NCI-H1105 (cell line): ENCODE measurements around the gene DNASE1L1.

ENCODE experiments used
- DNase-seq: peaks from one replicate; lab custom pipeline; 2025; lab: John Stamatoyannopoulos, UW

DNASE1L1 gene

GRCh38 chrX:154382483-154383069 is 26.5 kb downstream of the DNASE1L1 start:
- no peak for DNase-seq

GRCh38 chrX:154381271-154381670 is 27.8 kb downstream of the DNASE1L1 start:
- DNase-seq = no peak

GRCh38 chrX:154380787-154381186 is 28.3 kb downstream of the DNASE1L1 start:
- no peak for DNase-seq

- no peak for DNase-seq
These were observed 28.9 kb downstream of the DNASE1L1 start for GRCh38 chrX:154380153-154380552.

- no peak for DNase-seq
These were observed 29.5 kb downstream of the DNASE1L1 start for GRCh38 chrX:154379569-154379951.

GRCh38 chrX:154378799-154379568 is 30.1 kb downstream of the DNASE1L1 start, which contains the start of gene EMD:
EMD (plus strand) TSS chrX:154379295; CDS start chrX:154379485, 190 bp downstream.
- DNase-seq = peak; percentile 100

- DNase-seq = peak; percentile 53
These were observed 30.8 kb downstream of the DNASE1L1 start for GRCh38 chrX:154378059-154378798.

GRCh38 chrX:154376774-154377173 is 32.3 kb downstream of the DNASE1L1 start:
- DNase-seq = no peak

- DNase-seq = no peak
These were observed 33.9 kb downstream of the DNASE1L1 start for GRCh38 chrX:154375156-154375504.

GRCh38 chrX:154374313-154375155 is 34.5 kb downstream of the DNASE1L1 start, which contains the start of gene FLNA:
FLNA (minus strand) TSS chrX:154374634; CDS start chrX:154371245, 3,389 bp downstream.
- peak; percentile 52 for DNase-seq

- DNase-seq = peak; percentile 85
These were observed 35.4 kb downstream of the DNASE1L1 start for GRCh38 chrX:154373340-154374306.

- DNase-seq = no peak
These were observed 36.4 kb downstream of the DNASE1L1 start for GRCh38 chrX:154372612-154373022.

GRCh38 chrX:154371789-154372300 is 37.2 kb downstream of the DNASE1L1 start:
- peak; percentile 41 for DNase-seq

- peak; percentile 98 for DNase-seq
These were observed 37.9 kb downstream of the DNASE1L1 start for GRCh38 chrX:154371017-154371788.

GRCh38 chrX:154370300-154371016 is 38.6 kb downstream of the DNASE1L1 start:
- DNase-seq = peak; percentile 37

- peak; percentile 86 for DNase-seq
These were observed 39.4 kb downstream of the DNASE1L1 start for GRCh38 chrX:154369449-154370299.

- DNase-seq = peak; percentile 57
These were observed 40.2 kb downstream of the DNASE1L1 start for GRCh38 chrX:154368630-154369448.
